GM21515 (cell line): ENCODE measurements around the gene ABI3.

Experiments
- ATAC-seq: cut with Tn5 transposase; IDR thresholded peaks from one replicate; pipeline ENCODE4 v1.9.1; 2021; ENCODE audit not compliant: unreplicated experiment

Gene ABI3

GRCh38 chr17:49224997-49225337, 14.5 kb downstream of the ABI3 start:
- no peak for ATAC-seq

GRCh38 chr17:49225554-49226236, 15.2 kb downstream of the ABI3 start:
- no peak for ATAC-seq

- no peak for ATAC-seq
These were observed 16.4 kb downstream of the ABI3 start for GRCh38 chr17:49226771-49227435.

- no peak for ATAC-seq
These were observed 17.1 kb downstream of the ABI3 start for GRCh38 chr17:49227436-49228261.

- ATAC-seq: no peak
These were observed 18.7 kb downstream of the ABI3 start for GRCh38 chr17:49229076-49229804.

- peak; percentile 5 for ATAC-seq
These were observed 19.5 kb downstream of the ABI3 start for GRCh38 chr17:49229805-49230600.

GRCh38 chr17:49230636-49231562, 20.4 kb downstream of the ABI3 start, which contains the start of gene PHOSPHO1:
TSS of gene PHOSPHO1 (minus strand) at chr17:49230787. CDS start at chr17:49226691, 4,096 bp downstream.
- ATAC-seq: peak; percentile 86

GRCh38 chr17:49231563-49231894, 21.0 kb downstream of the ABI3 start:
- ATAC-seq: no peak

- ATAC-seq: no peak
These were observed 24.1 kb downstream of the ABI3 start for GRCh38 chr17:49234509-49235080.

GRCh38 chr17:49235896-49236295, 25.4 kb downstream of the ABI3 start:
- ATAC-seq: no peak

GRCh38 chr17:49239963-49240362, 29.5 kb downstream of the ABI3 start:
- no peak for ATAC-seq

- no peak for ATAC-seq
These were observed 30.1 kb downstream of the ABI3 start for GRCh38 chr17:49240619-49241018.

- no peak for ATAC-seq
These were observed 30.5 kb downstream of the ABI3 start for GRCh38 chr17:49241040-49241439.

GRCh38 chr17:49241692-49242397, 31.3 kb downstream of the ABI3 start:
- no peak for ATAC-seq

- no peak for ATAC-seq
These were observed 32.3 kb downstream of the ABI3 start for GRCh38 chr17:49242813-49243212.

- ATAC-seq: no peak
These were observed 34.3 kb downstream of the ABI3 start for GRCh38 chr17:49244839-49245238.

GRCh38 chr17:49247944-49248343, 37.4 kb downstream of the ABI3 start:
- no peak for ATAC-seq

GRCh38 chr17:49249292-49249794, 38.8 kb downstream of the ABI3 start:
- no peak for ATAC-seq
